Measurements from ENCODE around the gene GRHL1.

GRHL1 gene

GRCh38 chr2:9939587-9940485, 11.7 kb upstream of the GRHL1 start:
- Histone ChIP-seq H3K27ac (ENCODE audit: low read depth, low read length) (no peak overlapping the region), H3K9me3 (ENCODE audit: insufficient read depth, low read length) (no peaks in the 10 kb centered on the region), H3K36me3 (ENCODE audit: low read length) (no peaks in the 10 kb centered on the region; the same call in 1 of the 2 replicates), H3K9ac (ENCODE audit: low read length) (no peak overlapping the region), H3K79me2 (ENCODE audit: insufficient read depth, low read length) (no peaks in the 10 kb centered on the region), H2AFZ (ENCODE audit: low read depth, low read length, severe bottlenecking) (no peak overlapping the region), H3K9me2 (replicated peaks; ENCODE audit: insufficient read depth, low read length) (no peaks in the 10 kb centered on the region), H3K27me3 (ENCODE audit: low read length) (no peaks in the 10 kb centered on the region), H3K4me3 (ENCODE audit: insufficient read depth, low read length, poor library complexity, severe bottlenecking) (no peak overlapping the region), H3K4me2 (ENCODE audit: low read depth, low read length, poor library complexity, severe bottlenecking) (no peak overlapping the region), H3F3A (ENCODE audit: insufficient read depth) (peaks cover 2% of the 10 kb centered on the region; the same call in 1 of the 2 replicates), H4K20me1 (ENCODE audit: low read depth, low read length) (no peaks in the 10 kb centered on the region)
- no peak for TF ChIP-seq EZH2phosphoT487 (conservative IDR thresholded peaks at IDR 0.05; ENCODE audit: low read length)
- no peak for TF ChIP-seq CTCF (IDR thresholded peaks at IDR 0.05; ENCODE audit: insufficient read depth, low read length, poor library complexity, severe bottlenecking)

- H3F3A ChIP-seq (ENCODE audit: insufficient read depth): peaks cover under 1% of the 10 kb centered on the region; the same call in 1 of the 2 replicates
- H3K9me2 ChIP-seq (replicated peaks; ENCODE audit: insufficient read depth, low read length): no peaks in the 10 kb centered on the region
- TF ChIP-seq EZH2phosphoT487 (conservative IDR thresholded peaks at IDR 0.05; ENCODE audit: low read length) (no peak), CTCF (IDR thresholded peaks at IDR 0.05; ENCODE audit: insufficient read depth, low read length, poor library complexity, severe bottlenecking) (no peak)
- no peak overlapping the region for H3K9ac ChIP-seq (ENCODE audit: low read length)
- H3K79me2 ChIP-seq (ENCODE audit: insufficient read depth, low read length): no peaks in the 10 kb centered on the region
- H3K36me3 ChIP-seq (ENCODE audit: low read length): no peaks in the 10 kb centered on the region
- no peaks in the 10 kb centered on the region for H3K27me3 ChIP-seq (ENCODE audit: low read length)
- no peak overlapping the region for H3K27ac ChIP-seq (ENCODE audit: low read depth, low read length)
- no peaks in the 10 kb centered on the region for H3K9me3 ChIP-seq (ENCODE audit: insufficient read depth, low read length)
- no peak overlapping the region for H3K4me3 ChIP-seq (ENCODE audit: insufficient read depth, low read length, poor library complexity, severe bottlenecking)
- H4K20me1 ChIP-seq (ENCODE audit: low read depth, low read length): no peaks in the 10 kb centered on the region
- no peak overlapping the region for H3K4me2 ChIP-seq (ENCODE audit: low read depth, low read length, poor library complexity, severe bottlenecking)
- H2AFZ ChIP-seq (ENCODE audit: low read depth, low read length, severe bottlenecking): no peak overlapping the region
Observed at GRCh38 chr2:9941196-9941995, 10.1 kb upstream of the GRHL1 start.

GRCh38 chr2:9941996-9942390, 9.5 kb upstream of the GRHL1 start:
- no peak overlapping the region for H2AFZ ChIP-seq (ENCODE audit: low read depth, low read length, severe bottlenecking)
- no peaks in the 10 kb centered on the region for H3K79me2 ChIP-seq (ENCODE audit: insufficient read depth, low read length)
- H3K27ac ChIP-seq (ENCODE audit: low read depth, low read length): no peak overlapping the region
- H4K20me1 ChIP-seq (ENCODE audit: low read depth, low read length): no peaks in the 10 kb centered on the region
- H3K9me3 ChIP-seq (ENCODE audit: insufficient read depth, low read length): no peaks in the 10 kb centered on the region
- H3K9ac ChIP-seq (ENCODE audit: low read length): no peak overlapping the region
- H3K4me3 ChIP-seq (ENCODE audit: insufficient read depth, low read length, poor library complexity, severe bottlenecking): no peak overlapping the region
- H3K27me3 ChIP-seq (ENCODE audit: low read length): no peaks in the 10 kb centered on the region
- no peaks in the 10 kb centered on the region for H3K36me3 ChIP-seq (ENCODE audit: low read length)
- no peak overlapping the region for H3K4me2 ChIP-seq (ENCODE audit: low read depth, low read length, poor library complexity, severe bottlenecking)
- H3F3A ChIP-seq (ENCODE audit: insufficient read depth): no peaks in the 10 kb centered on the region
- TF ChIP-seq EZH2phosphoT487 (conservative IDR thresholded peaks at IDR 0.05; ENCODE audit: low read length) (no peak), CTCF (IDR thresholded peaks at IDR 0.05; ENCODE audit: insufficient read depth, low read length, poor library complexity, severe bottlenecking) (no peak)
- no peaks in the 10 kb centered on the region for H3K9me2 ChIP-seq (replicated peaks; ENCODE audit: insufficient read depth, low read length)

Data from SU-DHL-6 (cell line).